B cell (primary cell): Measurements from ENCODE around the gene PELI1.

Source experiments
- CTCF ChIP-seq: fragments of 200-600 bp; IDR thresholded peaks from one replicate; pipeline ENCODE4 v1.8.0; 2022; ENCODE audit warnings: antibody characterized with exemption, mild to moderate bottlenecking
- EZH2 ChIP-seq: IDR thresholded peaks from 2 replicates; pipeline ENCODE4 v1.6.1; 2012; ENCODE audit warnings: borderline replicate concordance, low read depth, mild to moderate bottlenecking, moderate library complexity, low read length; ENCODE audit not compliant: insufficient read depth, poor library complexity, severe bottlenecking

DNA sequence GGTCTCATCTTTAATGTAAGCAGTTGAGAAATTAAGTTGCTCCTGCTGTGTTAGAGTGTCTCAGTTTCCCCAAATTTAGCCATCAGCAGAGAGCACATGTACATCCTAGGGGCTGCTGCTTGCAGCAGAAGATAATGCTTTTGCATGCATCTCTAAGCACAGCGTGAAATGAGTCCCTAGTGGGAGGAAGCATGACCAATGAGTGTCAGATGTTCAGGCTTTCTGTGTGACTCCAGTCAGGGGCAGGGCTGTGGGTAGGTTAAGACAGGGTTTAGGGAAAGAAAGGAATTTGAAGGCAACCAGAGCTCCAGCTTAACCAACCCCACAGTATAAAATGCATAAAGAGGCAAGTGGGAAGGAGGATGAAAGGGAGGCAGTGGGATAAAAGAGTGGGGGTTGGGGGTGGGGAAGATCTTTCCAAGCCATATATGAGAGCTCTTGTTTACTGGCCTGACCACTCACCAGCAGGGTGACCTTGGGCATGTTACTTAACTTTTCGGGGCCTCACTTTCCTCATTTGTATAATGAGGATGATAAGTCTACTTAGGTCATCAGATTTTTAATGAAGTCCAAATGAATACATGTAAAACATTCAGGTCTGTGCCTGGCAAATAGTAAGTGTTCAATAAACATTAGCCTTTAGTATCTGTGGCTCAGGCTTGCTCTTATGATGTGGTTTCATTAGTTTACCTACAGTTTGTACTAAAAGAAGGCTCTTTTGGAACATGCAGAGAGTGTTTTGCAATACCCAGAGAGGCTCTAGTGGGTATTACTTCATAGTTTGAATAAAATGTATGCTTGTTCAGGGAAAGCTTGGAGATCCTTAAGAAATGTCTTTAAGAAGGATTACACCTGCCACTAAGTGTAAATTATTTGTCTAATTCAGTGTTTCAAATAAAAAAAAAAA is 42.7 kb upstream of the PELI1 start:
- TF ChIP-seq CTCF, result no peak
- TF ChIP-seq EZH2, result no peak
